GM18511 (cell line): ENCODE results near the gene SPATA33.
"Not testable (repeated sequence)": the region's sequence is repeated elsewhere in the genome, so short reads cannot be mapped to it uniquely, and the experiment has no call there.

ENCODE experiments used
- ATAC-seq: cut with Tn5 transposase; IDR thresholded peaks from one replicate; pipeline ENCODE4 v1.9.1; 2021; ENCODE audit warnings: mild to moderate bottlenecking, moderate library complexity; ENCODE audit not compliant: unreplicated experiment

SPATA33 gene

GRCh38 chr16:89691231-89691985 is 33.8 kb downstream of the SPATA33 start:
- ATAC-seq, result no peak

- no peak for ATAC-seq
These were observed 34.4 kb downstream of the SPATA33 start for GRCh38 chr16:89691986-89692569.

- ATAC-seq, result no peak
These were observed 35.7 kb downstream of the SPATA33 start for GRCh38 chr16:89693289-89693731.

GRCh38 chr16:89693931-89694783 is 36.5 kb downstream of the SPATA33 start:
- no peak for ATAC-seq

- ATAC-seq, result not testable (repeated sequence)
These were observed 37.1 kb downstream of the SPATA33 start for GRCh38 chr16:89694784-89695085.

- ATAC-seq, result no peak
These were observed 37.6 kb downstream of the SPATA33 start for GRCh38 chr16:89695086-89695874.

GRCh38 chr16:89695875-89696669 is 38.4 kb downstream of the SPATA33 start:
- no peak for ATAC-seq

GRCh38 chr16:89696670-89697128 is 39.1 kb downstream of the SPATA33 start:
- no peak for ATAC-seq

- no peak for ATAC-seq
These were observed 39.6 kb downstream of the SPATA33 start for GRCh38 chr16:89697161-89697615.

GRCh38 chr16:89697616-89698331 is 40.1 kb downstream of the SPATA33 start:
- ATAC-seq, result no peak

- ATAC-seq, result not testable (repeated sequence)
These were observed 41.1 kb downstream of the SPATA33 start for GRCh38 chr16:89698717-89699116.

GRCh38 chr16:89699629-89700099 is 42.0 kb downstream of the SPATA33 start:
- not testable (repeated sequence) for ATAC-seq

- ATAC-seq, result peak; percentile 39
These were observed 42.5 kb downstream of the SPATA33 start for GRCh38 chr16:89700100-89700648.

GRCh38 chr16:89700649-89701424 is 43.2 kb downstream of the SPATA33 start:
- ATAC-seq, result no peak

- ATAC-seq, result peak; percentile 72
These were observed 44.1 kb downstream of the SPATA33 start, which contains the start of gene SPATA2L for GRCh38 chr16:89701425-89702406. Gene SPATA2L (minus strand): TSS chr16:89701705. CDS start chr16:89701232, 473 bp downstream.

- no peak for ATAC-seq
These were observed 46.6 kb downstream of the SPATA33 start for GRCh38 chr16:89704281-89704680.

- ATAC-seq, result no peak
These were observed 47.4 kb downstream of the SPATA33 start for GRCh38 chr16:89705006-89705405.
